Peyer's patch (tissue), 4 donors: ENCODE results near the gene CSRP2. TPM values are rescaled to one million over a fixed set of nuclear protein-coding genes. Genes with fewer than 3 reads are reported as not detected.

Source experiments
- DNase-seq, 3 donors: peaks; one replicate each; pipeline ENCODE4 v3.0.0-alpha.2; 2017 to 2019
- H3K27ac ChIP-seq, 4 donors: fragments of 200-600 bp; sonication (generic); one replicate each; pipeline ENCODE4 v1.5.1; 2016 to 2019
- H3K27me3 ChIP-seq, 2 donors: fragments of 200-600 bp; sonication (generic); one replicate each; pipeline ENCODE4 v1.5.1; 2019
- H3K36me3 ChIP-seq, 3 donors: fragments of 200-600 bp; sonication (generic); one replicate each; pipeline ENCODE4 v1.5.1; 2016 to 2019
- H3K4me1 ChIP-seq, 4 donors: fragments of 200-600 bp; sonication (generic); one replicate each; pipeline ENCODE4 v1.5.1; 2016 to 2019
- H3K4me3 ChIP-seq, 4 donors: fragments of 200-600 bp; sonication (generic); 1 replicate in 3 of 4; 2 replicates in 1 of 4; pipeline ENCODE4 v1.5.1; 2016 to 2019; ENCODE audit warnings: mild to moderate bottlenecking in 1 of 4
- H3K9me3 ChIP-seq, 4 donors: fragments of 200-600 bp; sonication (generic); one replicate each; pipeline ENCODE4 v1.5.1; 2016 to 2019; ENCODE audit warnings: mild to moderate bottlenecking in 1 of 4
- CTCF ChIP-seq, 6 experiments: fragments of 450-650 bp in 4 of 6; fragments of 200-600 bp in 2 of 6; sonication (generic) in 1 of 6; IDR thresholded peaks; one replicate each; pipeline ENCODE4 v1.5.1; 2017 to 2019; ENCODE audit warnings: antibody characterized with exemption in 6 of 6, mild to moderate bottlenecking in 3 of 6, moderate library complexity in 1 of 6
- POLR2A ChIP-seq, 2 donors: fragments of 450-650 bp; IDR thresholded peaks; one replicate each; pipeline ENCODE4 v1.5.1; 2017; ENCODE audit warnings: antibody characterized with exemption in 2 of 2, mild to moderate bottlenecking in 2 of 2, moderate library complexity in 2 of 2
- total RNA-seq, 4 donors: library from RNA; depleted of rRNA; stranded (reverse); fragments of >200 nt; gene quantifications; one replicate each; pipeline ENCODE4 v1.1.0, GENCODE V29; 2016

Gene CSRP2
- total RNA-seq, 4 donors from 2014 or later = 1.9 to 10.6 (median 8.5) TPM

GRCh38 chr12:76813265-76813664 is 65.6 kb downstream of the CSRP2 start:
- TF ChIP-seq CTCF (IDR thresholded peaks at IDR 0.05) (no peak), POLR2A (IDR thresholded peaks at IDR 0.05) (no peak)
- no peak overlapping the region for H3K4me3 ChIP-seq
- H3K9me3 ChIP-seq = no peaks in the 10 kb centered on the region
- no peak overlapping the region for H3K27ac ChIP-seq
- no peaks in the 10 kb centered on the region for H3K4me1 ChIP-seq
- H3K27me3 ChIP-seq = no peaks in the 10 kb centered on the region
- DNase-seq = no peak
- H3K36me3 ChIP-seq = peaks cover 0 to 21% (median 0%) of the 10 kb centered on the region in 3 donors

- Histone ChIP-seq H3K36me3 (peaks cover 0 to 27% (median 0%) of the 10 kb centered on the region in 3 donors), H3K27me3 (no peaks in the 10 kb centered on the region), H3K9me3 (no peaks in the 10 kb centered on the region), H3K27ac (no peak overlapping the region), H3K4me1 (no peaks in the 10 kb centered on the region), H3K4me3 (no peak overlapping the region)
- no peak for TF ChIP-seq POLR2A (IDR thresholded peaks at IDR 0.05)
- no peak for TF ChIP-seq CTCF (IDR thresholded peaks at IDR 0.05)
- no peak for DNase-seq
These were observed 66.8 kb downstream of the CSRP2 start for GRCh38 chr12:76811976-76812375.

- H3K27ac ChIP-seq = no peak overlapping the region
- TF ChIP-seq CTCF (IDR thresholded peaks at IDR 0.05) (no peak), POLR2A (IDR thresholded peaks at IDR 0.05) (no peak)
- H3K4me1 ChIP-seq = no peaks in the 10 kb centered on the region
- no peaks in the 10 kb centered on the region for H3K9me3 ChIP-seq
- DNase-seq = no peak
- H3K4me3 ChIP-seq = no peak overlapping the region
- no peaks in the 10 kb centered on the region for H3K27me3 ChIP-seq
- peaks cover 0 to 31% (median 0%) of the 10 kb centered on the region in 3 donors for H3K36me3 ChIP-seq
These were observed 68.0 kb downstream of the CSRP2 start for GRCh38 chr12:76810671-76811419.

Other genes starting within 250 kb of the CSRP2 start
- 10 to 100 TPM; 14.7 to 88.3 (median 32.5) TPM for gene ZDHHC17, start 114.9 kb downstream of the CSRP2 start, total RNA-seq
- gene E2F7, start 186.6 kb upstream of the CSRP2 start, total RNA-seq = 10 to 100 TPM in 1 of 4 donors, 1 to 10 TPM in 3; 1.2 to 17.3 (median 3.7) TPM